Lower leg skin (tissue), 4 donors: Measurements from ENCODE around the gene PNMA6E. TPM values are rescaled to one million over a fixed set of nuclear protein-coding genes. Genes with fewer than 3 reads are reported as not detected.

Experiments
- DNase-seq, 2 donors: peaks; one replicate each; pipeline ENCODE4 v3.0.0-alpha.2; 2019; ENCODE audit warnings: low spot score in 2 of 2
- H3K4me3 ChIP-seq: fragments of 200-600 bp; sonication (generic); 2 replicates; pipeline ENCODE4 v1.5.1; 2017; ENCODE audit warnings: mild to moderate bottlenecking, low read depth; ENCODE audit not compliant: poor library complexity, severe bottlenecking
- POLR2A ChIP-seq, 2 donors: fragments of 450-650 bp; IDR thresholded peaks; one replicate each; pipeline ENCODE4 v1.6.1; 2016 to 2017; ENCODE audit warnings: antibody characterized with exemption in 2 of 2, mild to moderate bottlenecking in 1 of 2, moderate library complexity in 1 of 2
- WGBS, 2 donors: methylation state at CpG; one replicate each; pipeline ENCODE4 v1.1.5; 2018; 5-methylcytosine and 5-hydroxymethylcytosine counted together
- intact Hi-C: fragments of 100-400 bp; cut with DNase I; formaldehyde crosslinking; loops from one replicate; pipeline ENCODE4 v1.15.0; 2023; ENCODE audit warnings: low total_unique reads
- total RNA-seq, 4 donors: library from RNA; depleted of rRNA; stranded (reverse); fragments of >200 nt; gene quantifications; one replicate each; pipeline ENCODE4 v1.1.0, GENCODE V29; 2016
- TF ChIP-seq, protein P1 (sequence below), 3 donors: fragments of 450-650 bp; IDR thresholded peaks; one replicate each; pipeline ENCODE4 v1.5.1; 2016; ENCODE audit warnings: antibody characterized with exemption in 3 of 3, mild to moderate bottlenecking in 3 of 3, moderate library complexity in 2 of 3

Gene PNMA6E
- total RNA-seq, 4 donors from 2014 or later, result 0.13 to 0.20 TPM; not detected in 2

GRCh38 chrX:153420851-153421599, 19.9 kb upstream of the PNMA6E start:
- 88 to 98% methylated on average over 45 to 87 of the region's 91 CpGs for WGBS, 2 donors
- no peak for DNase-seq
- no peak overlapping the region for H3K4me3 ChIP-seq
- TF ChIP-seq, protein P1, sequence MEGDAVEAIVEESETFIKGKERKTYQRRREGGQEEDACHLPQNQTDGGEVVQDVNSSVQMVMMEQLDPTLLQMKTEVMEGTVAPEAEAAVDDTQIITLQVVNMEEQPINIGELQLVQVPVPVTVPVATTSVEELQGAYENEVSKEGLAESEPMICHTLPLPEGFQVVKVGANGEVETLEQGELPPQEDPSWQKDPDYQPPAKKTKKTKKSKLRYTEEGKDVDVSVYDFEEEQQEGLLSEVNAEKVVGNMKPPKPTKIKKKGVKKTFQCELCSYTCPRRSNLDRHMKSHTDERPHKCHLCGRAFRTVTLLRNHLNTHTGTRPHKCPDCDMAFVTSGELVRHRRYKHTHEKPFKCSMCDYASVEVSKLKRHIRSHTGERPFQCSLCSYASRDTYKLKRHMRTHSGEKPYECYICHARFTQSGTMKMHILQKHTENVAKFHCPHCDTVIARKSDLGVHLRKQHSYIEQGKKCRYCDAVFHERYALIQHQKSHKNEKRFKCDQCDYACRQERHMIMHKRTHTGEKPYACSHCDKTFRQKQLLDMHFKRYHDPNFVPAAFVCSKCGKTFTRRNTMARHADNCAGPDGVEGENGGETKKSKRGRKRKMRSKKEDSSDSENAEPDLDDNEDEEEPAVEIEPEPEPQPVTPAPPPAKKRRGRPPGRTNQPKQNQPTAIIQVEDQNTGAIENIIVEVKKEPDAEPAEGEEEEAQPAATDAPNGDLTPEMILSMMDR (IDR thresholded peaks at IDR 0.05), result no peak
- no peak for TF ChIP-seq POLR2A (IDR thresholded peaks at IDR 0.05)
- intact Hi-C loops, result no loop called here

- no peak for TF ChIP-seq POLR2A (IDR thresholded peaks at IDR 0.05)
- TF ChIP-seq, protein P1 (IDR thresholded peaks at IDR 0.05), result no peak
- DNase-seq, result no peak
- intact Hi-C loops, result no loop called here
- 86 to 94% methylated on average over 8 of the region's 8 CpGs for WGBS, 2 donors
- H3K4me3 ChIP-seq, result no peak overlapping the region
These were observed 16.5 kb upstream of the PNMA6E start for GRCh38 chrX:153417637-153418036.

DNA sequence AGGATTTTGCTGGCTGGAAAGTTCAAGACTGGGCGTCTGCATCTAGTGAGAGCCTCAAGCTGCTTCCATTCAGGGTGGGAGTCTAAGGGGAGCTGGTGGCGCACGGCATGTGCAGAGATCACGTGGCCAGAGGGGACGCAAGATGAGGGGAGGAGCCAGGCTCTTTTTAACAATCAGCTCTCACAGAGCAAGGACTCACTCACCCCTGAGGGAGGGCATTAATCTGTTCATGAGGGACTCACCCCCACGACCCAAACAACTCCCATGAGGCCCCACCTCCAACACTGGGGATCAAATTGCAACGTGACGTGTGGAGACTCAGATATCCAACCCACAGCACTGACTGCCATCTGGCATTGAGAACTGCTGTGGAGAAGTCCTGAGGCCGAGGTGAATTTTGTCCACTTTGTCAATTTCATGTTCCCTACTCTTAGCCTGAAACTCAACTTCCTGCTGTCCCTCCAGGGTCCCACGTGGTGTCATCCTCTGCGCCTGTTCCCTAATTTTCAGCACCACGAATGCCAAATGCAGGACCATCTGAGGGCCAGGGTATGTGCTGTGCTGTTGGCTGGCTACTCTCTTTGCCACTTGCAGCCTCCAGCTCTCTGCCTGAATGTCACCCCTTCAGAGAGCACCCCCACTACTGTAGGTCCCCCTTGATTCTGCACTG, 15.8 kb upstream of the PNMA6E start:
- no peak overlapping the region for H3K4me3 ChIP-seq
- intact Hi-C loops, result no loop called here
- no peak for TF ChIP-seq POLR2A (IDR thresholded peaks at IDR 0.05)
- TF ChIP-seq, protein P1 (IDR thresholded peaks at IDR 0.05), result no peak
- DNase-seq, result no peak
- 57 to 63% methylated on average over 12 of the region's 12 CpGs for WGBS, 2 donors

GRCh38 chrX:153414856-153415510, 13.8 kb upstream of the PNMA6E start:
- no peak overlapping the region for H3K4me3 ChIP-seq
- 69 to 71% methylated on average over 7 to 9 of the region's 9 CpGs for WGBS, 2 donors
- TF ChIP-seq, protein P1 (IDR thresholded peaks at IDR 0.05), result no peak
- TF ChIP-seq POLR2A (IDR thresholded peaks at IDR 0.05), result no peak
- intact Hi-C loops, result no loop called here
- DNase-seq, result no peak

DNA sequence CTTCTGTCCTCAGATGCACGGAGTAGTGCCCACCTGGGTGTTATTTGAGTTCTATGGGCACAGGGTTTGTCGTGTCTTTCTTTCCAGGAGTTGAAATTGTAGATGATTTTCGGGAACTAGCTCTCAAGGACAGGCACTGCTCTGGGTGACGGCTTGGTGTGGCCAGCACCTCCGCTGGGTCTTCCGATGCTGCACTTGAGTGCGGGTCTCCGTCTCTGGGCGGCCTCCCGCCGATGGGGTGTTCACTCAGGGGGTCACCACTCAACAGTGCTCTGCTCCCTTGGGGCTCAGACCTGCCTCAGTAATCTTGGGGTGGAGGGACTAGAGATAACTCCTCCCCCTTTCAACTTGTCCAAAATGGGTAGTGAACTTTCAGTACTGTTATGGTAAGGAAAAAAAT, 12.6 kb upstream of the PNMA6E start:
- no peak overlapping the region for H3K4me3 ChIP-seq
- WGBS, 2 donors, result 72 to 84% methylated on average over 2 to 11 of the region's 11 CpGs
- DNase-seq, result no peak
- TF ChIP-seq POLR2A (IDR thresholded peaks at IDR 0.05), result no peak
- intact Hi-C loops, result no loop called here
